GM19328 (cell line): Measurements from ENCODE around the gene TTC21A.
"Not testable (repeated sequence)": the region's sequence is repeated elsewhere in the genome, so short reads cannot be mapped to it uniquely, and the experiment has no call there.

Source experiments
- ATAC-seq: cut with Tn5 transposase; IDR thresholded peaks from one replicate; pipeline ENCODE4 v1.9.1; 2021; ENCODE audit warnings: mild to moderate bottlenecking, moderate library complexity; ENCODE audit not compliant: unreplicated experiment

TTC21A gene

GRCh38 chr3:39148435-39149058 lies 41.1 kb downstream of the TTC21A start:
- no peak for ATAC-seq

GRCh38 chr3:39149059-39149455 lies 41.6 kb downstream of the TTC21A start:
- ATAC-seq: no peak

GRCh38 chr3:39149498-39150147 lies 42.1 kb downstream of the TTC21A start:
- ATAC-seq: no peak

GRCh38 chr3:39150148-39150802 lies 42.8 kb downstream of the TTC21A start:
- ATAC-seq: no peak

DNA sequence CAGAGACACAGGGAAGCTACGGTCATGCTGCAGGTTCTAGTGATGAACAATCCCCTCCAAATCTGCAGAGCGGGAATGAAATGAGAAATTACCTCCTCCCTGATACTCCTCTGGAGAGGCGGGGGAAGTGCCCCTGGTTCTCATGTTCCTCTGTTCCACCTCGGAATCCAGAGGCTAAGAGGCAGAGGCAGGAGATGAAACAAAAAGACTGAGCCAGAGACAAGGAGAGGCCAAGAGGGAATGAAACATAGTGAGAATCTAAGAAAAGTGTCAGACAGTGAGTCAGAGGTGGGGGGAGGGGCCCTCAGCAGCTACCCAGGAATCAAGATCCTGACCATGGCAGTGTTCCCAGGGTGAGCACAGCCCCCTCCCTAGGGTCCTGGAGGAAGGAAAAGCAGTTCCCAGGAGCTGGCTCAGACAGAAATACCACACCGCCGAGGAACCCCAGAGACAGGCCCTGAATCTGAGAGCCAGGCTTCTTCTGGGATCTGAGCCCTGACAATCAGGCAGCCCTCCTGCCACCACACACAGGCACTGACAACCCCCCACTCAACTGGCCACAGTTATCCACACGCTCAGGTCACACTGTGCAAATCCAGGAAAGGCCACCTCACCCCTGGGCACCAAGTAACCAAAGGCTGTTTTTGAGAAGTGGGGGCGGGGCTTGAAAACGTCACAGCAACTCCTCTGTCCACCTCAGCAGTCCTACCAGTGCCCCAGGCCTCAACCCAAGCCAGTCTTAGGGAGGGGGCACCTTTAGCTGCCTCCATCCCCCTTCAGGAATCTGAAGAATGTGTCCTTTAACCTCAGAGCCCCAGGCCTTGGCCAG lies 43.5 kb downstream of the TTC21A start:
- ATAC-seq: no peak

GRCh38 chr3:39153977-39154279 lies 46.4 kb downstream of the TTC21A start:
- ATAC-seq: no peak

GRCh38 chr3:39154280-39155021 lies 47.0 kb downstream of the TTC21A start:
- no peak for ATAC-seq

DNA sequence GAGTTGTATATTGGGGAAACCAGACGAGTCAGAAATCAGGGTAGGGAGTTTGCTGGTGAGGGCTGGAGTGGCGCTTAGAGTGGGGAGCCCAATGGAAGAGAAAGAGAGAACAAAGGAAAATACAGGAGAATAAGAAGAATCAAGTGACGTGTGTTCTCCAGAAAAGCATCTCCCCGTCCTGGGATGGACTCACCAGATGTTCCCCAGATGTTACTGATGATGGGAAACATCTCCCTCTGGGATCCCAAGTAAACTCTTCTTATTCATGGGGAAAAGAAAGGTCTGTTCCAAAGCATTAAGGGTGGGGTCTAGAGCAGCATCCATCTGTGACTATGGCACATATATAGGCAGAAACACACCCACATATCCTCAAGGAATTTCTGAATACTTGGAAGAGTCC lies 48.9 kb downstream of the TTC21A start:
- ATAC-seq: no peak

DNA sequence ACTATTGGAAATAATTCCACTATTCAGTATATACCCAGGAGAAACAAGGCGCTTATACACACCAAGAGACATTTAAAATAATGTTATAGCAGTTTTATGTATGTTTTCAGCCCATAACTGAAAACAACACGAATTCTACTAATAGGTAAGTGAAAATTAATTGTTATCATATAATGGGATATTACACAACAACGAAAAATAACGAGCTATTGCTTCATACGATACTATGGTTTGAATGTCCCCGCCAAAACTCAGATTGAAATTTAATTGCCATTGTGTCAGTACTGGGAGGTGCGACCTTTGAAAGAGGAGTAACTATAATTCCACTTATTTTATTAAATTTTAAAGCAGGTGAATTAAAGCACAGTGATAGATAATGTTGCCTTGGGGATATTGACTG lies 49.9 kb downstream of the TTC21A start:
- no peak for ATAC-seq

- ATAC-seq: no peak
Observed at GRCh38 chr3:39158148-39158715, 50.8 kb downstream of the TTC21A start.

GRCh38 chr3:39164414-39164813 lies 56.9 kb downstream of the TTC21A start:
- ATAC-seq: no peak

DNA sequence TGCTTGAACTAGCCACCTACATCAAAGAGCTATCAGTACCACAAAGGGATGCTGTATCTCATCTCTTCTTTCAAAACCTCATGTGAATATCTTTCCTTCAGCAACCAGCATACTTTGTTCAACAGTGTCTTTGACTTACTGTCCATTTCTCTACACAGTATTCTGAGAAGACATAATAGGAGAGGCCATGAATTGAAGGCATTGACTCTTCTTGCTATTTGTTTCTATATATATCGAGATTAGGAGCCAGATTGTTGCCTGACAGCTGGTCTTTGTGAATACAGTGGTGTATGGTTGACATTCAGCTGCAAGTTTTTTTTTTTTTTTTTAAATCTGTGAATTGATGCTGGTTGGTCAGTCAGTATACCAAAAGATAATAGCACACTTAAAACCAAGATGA lies 58.0 kb downstream of the TTC21A start:
- no peak for ATAC-seq

GRCh38 chr3:39166134-39166710 lies 58.7 kb downstream of the TTC21A start:
- no peak for ATAC-seq

GRCh38 chr3:39166932-39167532 lies 59.6 kb downstream of the TTC21A start:
- no peak for ATAC-seq

DNA sequence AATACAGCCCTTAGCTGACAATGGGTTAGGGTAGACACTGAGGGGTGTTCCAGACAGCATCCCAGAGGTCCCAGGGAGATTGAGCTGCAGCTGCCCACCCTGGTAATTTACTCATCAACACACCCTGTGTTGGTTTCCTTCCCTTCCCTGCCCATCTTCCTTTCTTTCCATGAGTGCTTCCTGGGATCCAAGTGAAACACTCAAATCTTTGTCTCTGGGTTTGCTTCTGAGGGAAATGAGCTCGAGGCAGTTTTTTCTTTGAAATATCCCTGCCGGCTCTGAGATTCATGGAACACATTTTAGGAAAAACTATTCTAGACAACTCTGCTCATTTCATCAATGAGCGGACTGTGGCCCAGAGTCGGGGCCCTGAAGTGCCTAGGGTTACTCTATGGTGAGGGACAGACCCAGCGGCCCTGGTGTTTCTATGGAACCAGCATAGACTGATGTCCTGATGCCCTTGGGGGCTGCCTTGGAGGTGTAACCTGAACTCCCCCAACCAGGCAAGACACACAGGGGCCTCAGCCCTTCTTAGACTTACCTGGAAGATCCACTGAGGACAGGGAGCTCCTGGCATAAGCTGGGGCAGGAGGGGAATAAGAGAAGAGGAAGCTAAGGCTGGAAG lies 60.8 kb downstream of the TTC21A start:
- no peak for ATAC-seq

DNA sequence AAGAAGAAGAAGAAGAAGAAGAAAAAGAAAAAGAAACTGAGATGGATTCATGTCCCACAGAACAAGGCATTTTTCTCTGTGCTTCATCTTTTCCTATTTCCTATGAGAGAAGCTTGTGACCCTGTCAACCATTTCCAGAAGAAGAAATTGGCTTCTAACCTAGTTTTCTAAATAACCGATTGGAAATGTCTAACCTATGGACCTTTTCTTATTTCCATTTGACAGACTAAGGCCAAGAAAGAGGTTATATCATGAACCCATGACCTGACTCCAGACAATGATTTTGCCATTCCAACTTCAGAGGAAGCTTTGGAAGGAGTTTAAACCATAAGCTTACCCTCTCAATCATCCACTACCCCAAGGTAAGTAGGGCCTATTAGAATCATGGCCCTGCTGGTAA lies 62.2 kb downstream of the TTC21A start:
- no peak for ATAC-seq

DNA sequence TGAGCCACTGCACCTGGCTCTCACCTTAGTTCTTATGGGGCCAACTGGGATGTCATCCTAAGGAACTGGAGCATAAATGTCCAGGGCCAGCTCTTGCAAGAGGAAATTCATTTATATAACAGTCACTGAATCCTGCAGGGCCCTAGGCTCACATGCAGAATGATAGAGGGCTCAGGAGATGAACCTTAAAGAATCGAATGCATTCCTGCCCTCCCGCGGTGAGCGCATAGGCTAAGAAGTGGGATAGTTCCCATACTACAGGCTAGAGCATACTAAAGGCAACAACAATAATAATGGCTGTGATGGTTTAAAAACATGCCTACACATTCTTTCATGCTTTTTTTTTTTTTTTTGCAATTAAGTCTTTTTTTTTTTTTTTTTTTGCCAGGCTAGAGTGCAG lies 63.0 kb downstream of the TTC21A start:
- ATAC-seq: no peak

- ATAC-seq: not testable (repeated sequence)
Observed at GRCh38 chr3:39170877-39171276, 63.4 kb downstream of the TTC21A start.

DNA sequence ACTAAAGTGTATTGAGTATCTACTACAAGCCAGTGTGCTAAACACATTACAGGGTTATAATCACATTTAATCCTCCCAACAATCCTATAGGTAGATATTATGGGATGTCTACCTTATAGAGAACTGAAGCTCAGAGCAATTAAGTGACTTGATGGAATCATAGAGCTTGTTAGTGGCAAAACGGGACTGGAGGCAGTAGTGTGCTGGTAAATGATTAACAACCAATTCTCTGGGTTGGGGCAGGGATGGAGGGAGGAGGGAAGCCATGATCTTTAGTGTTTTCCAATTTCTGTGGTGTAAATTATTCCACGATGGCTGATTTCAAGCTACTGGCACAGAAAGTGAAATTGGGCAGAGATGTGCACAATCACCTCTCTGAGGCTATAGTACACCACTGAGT lies 64.4 kb downstream of the TTC21A start:
- no peak for ATAC-seq
